Kidney glomerular epithelial cell (primary cell): Measurements from ENCODE around the gene INPP5A.
"Not testable (repeated sequence)": the region's sequence is repeated elsewhere in the genome, so short reads cannot be mapped to it uniquely, and the experiment has no call there.

Experiments
- DNase-seq: peaks from one replicate; lab custom pipeline; 2025; lab: John Stamatoyannopoulos, UW

INPP5A gene

GRCh38 chr10:132537684-132538001 lies at the start of gene INPP5A:
Gene INPP5A, plus strand, starts transcription at chr10:132537787. Its CDS starts 310 bp downstream, at chr10:132538097.
- DNase-seq = no peak

- no peak for DNase-seq
Observed at GRCh38 chr10:132488231-132488821, 49.3 kb upstream of the INPP5A start.

- DNase-seq = no peak
Observed at GRCh38 chr10:132489053-132489703, 48.4 kb upstream of the INPP5A start.

GRCh38 chr10:132489704-132490534 lies 47.7 kb upstream of the INPP5A start:
- no peak for DNase-seq

GRCh38 chr10:132491534-132491933 lies 46.1 kb upstream of the INPP5A start:
- not testable (repeated sequence) for DNase-seq

- DNase-seq = no peak
Observed at GRCh38 chr10:132492323-132493025, 45.1 kb upstream of the INPP5A start.

- DNase-seq = no peak
Observed at GRCh38 chr10:132493246-132493755, 44.3 kb upstream of the INPP5A start.

GRCh38 chr10:132493756-132494290 lies 43.8 kb upstream of the INPP5A start:
- no peak for DNase-seq

- DNase-seq = no peak
Observed at GRCh38 chr10:132494866-132495630, 42.5 kb upstream of the INPP5A start.

GRCh38 chr10:132496360-132497062 lies 41.1 kb upstream of the INPP5A start:
- no peak for DNase-seq

- no peak for DNase-seq
Observed at GRCh38 chr10:132497063-132497680, 40.4 kb upstream of the INPP5A start.

- no peak for DNase-seq
Observed at GRCh38 chr10:132497861-132498561, 39.6 kb upstream of the INPP5A start.

GRCh38 chr10:132498562-132499366 lies 38.8 kb upstream of the INPP5A start:
- no peak for DNase-seq

GRCh38 chr10:132499367-132499685 lies 38.3 kb upstream of the INPP5A start:
- DNase-seq = no peak

GRCh38 chr10:132500781-132501415 lies 36.7 kb upstream of the INPP5A start:
- DNase-seq = peak; percentile 82

- DNase-seq = no peak
Observed at GRCh38 chr10:132502544-132503300, 34.9 kb upstream of the INPP5A start.

- no peak for DNase-seq
Observed at GRCh38 chr10:132503581-132504421, 33.8 kb upstream of the INPP5A start.
